GM23338 (cell line): ENCODE results near the gene PITHD1. TPM values are rescaled to one million over a fixed set of nuclear protein-coding genes. Genes with fewer than 3 reads are reported as not detected.

Source experiments
- ATAC-seq: fragments of 200-7000 bp; cut with Tn5 transposase; 3 replicates; pipeline ENCODE4 v1.9.1; 2020
- DNase-seq: peaks from one replicate; pipeline ENCODE4 v3.0.0-alpha.2; 2015; ENCODE audit warnings: low spot score
- H2AFZ ChIP-seq: fragments of 200-600 bp; sonication (generic); 2 replicates; pipeline ENCODE4 v1.8.0; 2016; ENCODE audit warnings: antibody characterized with exemption, mild to moderate bottlenecking, moderate library complexity
- H3F3A ChIP-seq: fragments of 200-600 bp; sonication (generic); replicated peaks from 2 replicates; pipeline ENCODE4 v1.8.0; 2017; ENCODE audit warnings: antibody characterized with exemption, mixed run types, low read depth
- H3K27ac ChIP-seq: fragments of 200-600 bp; sonication (generic); 2 replicates; pipeline ENCODE4 v1.6.1; 2016; ENCODE audit warnings: low read depth
- H3K27me3 ChIP-seq: fragments of 200-600 bp; sonication (generic); 2 replicates; pipeline ENCODE4 v1.8.0; 2016; ENCODE audit warnings: mild to moderate bottlenecking, mixed run types, moderate library complexity; ENCODE audit not compliant: insufficient read depth
- H3K36me3 ChIP-seq: fragments of 200-600 bp; sonication (generic); 2 replicates; pipeline ENCODE4 v1.8.0; 2016; ENCODE audit warnings: mild to moderate bottlenecking; ENCODE audit not compliant: insufficient read depth
- H3K4me1 ChIP-seq: fragments of 200-600 bp; sonication (generic); 2 replicates; pipeline ENCODE4 v1.8.0; 2016; ENCODE audit warnings: mild to moderate bottlenecking, moderate library complexity; ENCODE audit not compliant: insufficient read depth
- H3K4me2 ChIP-seq: fragments of 200-600 bp; sonication (generic); 2 replicates; pipeline ENCODE4 v1.7.1; 2017; ENCODE audit warnings: mixed run types
- H3K4me3 ChIP-seq: fragments of 200-600 bp; sonication (generic); 2 replicates; pipeline ENCODE4 v1.6.1; 2016; ENCODE audit warnings: mixed run types
- H3K79me2 ChIP-seq: fragments of 200-600 bp; sonication (generic); replicated peaks from 2 replicates; pipeline ENCODE4 v1.8.0; 2017; ENCODE audit warnings: mild to moderate bottlenecking; ENCODE audit not compliant: insufficient read depth
- H3K9me2 ChIP-seq: fragments of 200-600 bp; sonication (generic); 2 replicates; pipeline ENCODE4 v1.8.0; 2017; ENCODE audit not compliant: insufficient read depth
- H4K20me1 ChIP-seq: fragments of 200-600 bp; sonication (generic); replicated peaks from 2 replicates; pipeline ENCODE4 v1.8.0; 2017; ENCODE audit warnings: mild to moderate bottlenecking; ENCODE audit not compliant: insufficient read depth
- H3K27ac Mint-ChIP-seq: 2 replicates; pipeline ENCODE4 v1.8.0; 2020; ENCODE audit warnings: inconsistent platforms, mild to moderate bottlenecking, moderate library complexity, mixed read lengths
- H3K27me3 Mint-ChIP-seq: 3 replicates; pipeline ENCODE4 v1.8.0; 2022; ENCODE audit warnings: low read depth, mild to moderate bottlenecking, moderate library complexity, mixed read lengths, inconsistent platforms; ENCODE audit not compliant: insufficient read depth, poor library complexity
- H3K36me3 Mint-ChIP-seq: 3 replicates; pipeline ENCODE4 v1.8.0; 2021; ENCODE audit warnings: low read depth, mild to moderate bottlenecking, inconsistent platforms, moderate library complexity, mixed read lengths
- H3K4me1 Mint-ChIP-seq: 3 replicates; pipeline ENCODE4 v1.8.0; 2020; ENCODE audit warnings: mild to moderate bottlenecking, inconsistent platforms, mixed read lengths
- H3K4me3 Mint-ChIP-seq: 3 replicates; pipeline ENCODE4 v1.8.0; 2021; ENCODE audit warnings: moderate library complexity, mild to moderate bottlenecking, inconsistent platforms, mixed read lengths
- H3K9me3 Mint-ChIP-seq: 3 replicates; pipeline ENCODE4 v1.8.0; 2020; ENCODE audit warnings: moderate library complexity, mild to moderate bottlenecking, inconsistent platforms, mixed read lengths
- CREB1 ChIP-seq: fragments of 250-450 bp; sonication (Bioruptor Pico); IDR thresholded peaks from 2 replicates; pipeline ENCODE4 v1.5.0; 2020; ENCODE audit warnings: low read depth, mild to moderate bottlenecking, moderate library complexity
- CTCF ChIP-seq, 2 experiments: fragments of 200-600 bp in 1 of 2; sonication (generic) in 1 of 2; conservative IDR thresholded peaks; 2 replicates each; pipeline versions ENCODE4 v1.5.1 to v1.6.1; 2016 to 2017; ENCODE audit warnings: antibody characterized with exemption in 2 of 2, low read depth in 2 of 2, mild to moderate bottlenecking in 2 of 2, moderate library complexity in 1 of 2
- JUNB ChIP-seq: IDR thresholded peaks from one replicate; pipeline ENCODE4 v1.6.1; 2016; ENCODE audit warnings: antibody characterized with exemption; ENCODE audit not compliant: unreplicated experiment
- POLR2AphosphoS5 ChIP-seq: IDR thresholded peaks from 2 replicates; pipeline ENCODE4 v1.6.1; 2016; ENCODE audit warnings: antibody characterized with exemption, low read depth
- polyA plus RNA-seq: library from polyadenylated mRNA; unstranded; fragments of >200 nt; fragmentation: Nextera tagmentation; extraction: Ambion mirVana; gene quantifications from 2 replicates; pipeline ENCODE4 v1.2.1, GENCODE V29; 2016
- total RNA-seq: library from RNA; depleted of rRNA; stranded (reverse); fragments of >200 nt; shearing (Covaris generic); gene quantifications from 2 replicates; pipeline ENCODE4 v1.2.3, GENCODE V29; 2014
- TF ChIP-seq, protein P1 (sequence below): IDR thresholded peaks from 2 replicates; pipeline ENCODE4 v1.6.1; 2016; ENCODE audit warnings: antibody characterized with exemption

Gene PITHD1
- total and polyA plus RNA-seq, 2 experiments from 2014 or later, result 52.9 to 99.0 TPM

GRCh38 chr1:23790696-23791515, 12.7 kb downstream of the PITHD1 start, which contains the start of gene LYPLA2:
Gene LYPLA2, plus strand, starts transcription at chr1:23791145. Its CDS starts 1,538 bp downstream, at chr1:23792683.
- Mint-ChIP-seq H3K4me1 (peaks cover 15% of the 10 kb centered on the region), H3K27me3 (peaks cover 12% of the 10 kb centered on the region), H3K27ac (peak within 1 kb of the TSS; percentile 90), H3K4me3 (peak within 1 kb of the TSS; percentile 98), H3K36me3 (peaks cover 39% of the 10 kb centered on the region), H3K9me3 (no peaks in the 10 kb centered on the region)
- H4K20me1 ChIP-seq, result peaks cover 2% of the 10 kb centered on the region; the same call in 1 of the 2 replicates
- peaks cover 18% of the 10 kb centered on the region for H3K79me2 ChIP-seq
- peak within 1 kb of the TSS; percentile 98 for H3K4me3 ChIP-seq
- H3K9me2 ChIP-seq, result no peaks in the 10 kb centered on the region
- H2AFZ ChIP-seq, result 0 out of 2 replicates have a peak within 1 kb of the TSS, but pooled peaks have one; percentile 47
- no peaks in the 10 kb centered on the region for H3K27me3 ChIP-seq
- DNase-seq (peak; percentile 98), ATAC-seq (peak; percentile 88)
- H3K4me1 ChIP-seq, result peaks cover 7% of the 10 kb centered on the region; the same call in 1 of the 2 replicates
- peak; percentile 46; the same call in 1 of the 2 replicates for TF ChIP-seq CREB1 (CRISPR knock-in tag)
- no peak for TF ChIP-seq JUNB
- TF ChIP-seq, protein P1, sequence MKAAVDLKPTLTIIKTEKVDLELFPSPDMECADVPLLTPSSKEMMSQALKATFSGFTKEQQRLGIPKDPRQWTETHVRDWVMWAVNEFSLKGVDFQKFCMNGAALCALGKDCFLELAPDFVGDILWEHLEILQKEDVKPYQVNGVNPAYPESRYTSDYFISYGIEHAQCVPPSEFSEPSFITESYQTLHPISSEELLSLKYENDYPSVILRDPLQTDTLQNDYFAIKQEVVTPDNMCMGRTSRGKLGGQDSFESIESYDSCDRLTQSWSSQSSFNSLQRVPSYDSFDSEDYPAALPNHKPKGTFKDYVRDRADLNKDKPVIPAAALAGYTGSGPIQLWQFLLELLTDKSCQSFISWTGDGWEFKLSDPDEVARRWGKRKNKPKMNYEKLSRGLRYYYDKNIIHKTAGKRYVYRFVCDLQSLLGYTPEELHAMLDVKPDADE, result peak; percentile 85
- peak in 1 of 2 experiments; percentile 10; a peak in 1 of 4 replicates for TF ChIP-seq CTCF (conservative IDR thresholded peaks at IDR 0.05; ENCODE audit: low read depth in 2 of 2)
- TF ChIP-seq POLR2AphosphoS5, result peak; percentile 70
- peaks cover 12% of the 10 kb centered on the region for H3K36me3 ChIP-seq
- H3K27ac ChIP-seq, result peak within 1 kb of the TSS; percentile 80
- 0 out of 2 replicates have a peak, but pooled peaks cover 16% of the 10 kb centered on the region for H3F3A ChIP-seq
- peak within 1 kb of the TSS; percentile 81 for H3K4me2 ChIP-seq

DNA sequence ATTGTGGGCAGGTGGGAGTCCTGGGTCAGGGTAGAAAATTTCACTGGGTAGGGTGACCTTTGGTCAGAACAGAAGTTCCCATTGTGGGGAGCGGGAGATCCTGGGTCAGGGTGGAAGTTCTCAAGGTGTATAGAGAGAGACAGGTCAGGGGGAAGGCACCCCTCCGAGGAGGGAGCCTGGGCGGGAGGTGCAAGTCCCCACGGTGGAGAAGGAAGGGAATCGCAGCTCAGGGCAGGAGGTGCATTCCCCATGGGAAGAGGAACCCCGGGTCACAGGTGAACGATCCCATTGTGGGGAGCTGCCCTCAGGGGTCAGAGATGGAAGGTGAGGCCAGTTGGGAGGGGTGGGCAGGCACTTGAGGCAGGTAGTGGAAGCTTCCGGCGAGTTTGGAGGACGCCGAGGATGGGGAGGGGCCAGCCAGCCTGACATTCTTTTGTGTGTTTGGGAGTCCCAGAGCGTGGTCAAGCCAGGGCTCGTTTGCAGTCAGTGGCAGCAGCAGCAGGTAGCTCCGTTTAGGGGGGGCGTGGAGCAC, 13.4 kb downstream of the PITHD1 start:
- Mint-ChIP-seq H3K4me1 (peaks cover 15% of the 10 kb centered on the region), H3K9me3 (no peaks in the 10 kb centered on the region), H3K36me3 (peaks cover 35% of the 10 kb centered on the region), H3K27ac (peak overlapping the region; percentile 90), H3K4me3 (peak overlapping the region; percentile 98), H3K27me3 (peaks cover 11% of the 10 kb centered on the region)
- TF ChIP-seq, protein P1, result no peak
- peak; percentile 79 for DNase-seq
- Histone ChIP-seq H3K27me3 (no peaks in the 10 kb centered on the region), H3K79me2 (peaks cover 14% of the 10 kb centered on the region), H3K4me2 (peak overlapping the region; percentile 81), H2AFZ (0 out of 2 replicates have a peak overlapping the region, but pooled peaks have one; percentile 47), H3K9me2 (no peaks in the 10 kb centered on the region), H3F3A (0 out of 2 replicates have a peak, but pooled peaks cover 16% of the 10 kb centered on the region), H4K20me1 (no peaks in the 10 kb centered on the region; the same call in 1 of the 2 replicates), H3K36me3 (peaks cover 8% of the 10 kb centered on the region; the same call in 1 of the 2 replicates), H3K4me3 (peak overlapping the region; percentile 98), H3K27ac (peak overlapping the region; percentile 80), H3K4me1 (peaks cover 7% of the 10 kb centered on the region; the same call in 1 of the 2 replicates)
- peak; percentile 59 for ATAC-seq
